Neural cell (in vitro differentiated cells): ENCODE measurements around the gene SLC25A26.

ENCODE experiments used
- CTCF ChIP-seq: fragments of 450-650 bp; IDR thresholded peaks from 2 replicates; pipeline ENCODE4 v1.5.1; 2014; ENCODE audit warnings: antibody characterized with exemption, mild to moderate bottlenecking, moderate library complexity; ENCODE audit not compliant: poor library complexity, severe bottlenecking
- EP300 ChIP-seq: fragments of 450-650 bp; conservative IDR thresholded peaks from 2 replicates; pipeline ENCODE4 v1.6.1; 2014; ENCODE audit warnings: antibody characterized with exemption, mild to moderate bottlenecking, moderate library complexity; ENCODE audit not compliant: poor library complexity, severe bottlenecking
- EZH2 ChIP-seq: fragments of 200-600, 300-800 bp; shearing (Covaris generic), sonication (generic); IDR thresholded peaks from 2 replicates; pipeline ENCODE4 v1.6.1; 2014; ENCODE audit warnings: antibody characterized with exemption, low read length, borderline replicate concordance, mild to moderate bottlenecking; ENCODE audit not compliant: insufficient read depth, poor library complexity, severe bottlenecking
- MXI1 ChIP-seq: fragments of 450-650 bp; conservative IDR thresholded peaks from 2 replicates; pipeline ENCODE4 v1.6.1; 2014; ENCODE audit warnings: antibody characterized with exemption, mild to moderate bottlenecking; ENCODE audit not compliant: poor library complexity, severe bottlenecking
- RAD21 ChIP-seq: fragments of 450-650 bp; conservative IDR thresholded peaks from 2 replicates; pipeline ENCODE4 v1.6.1; 2014; ENCODE audit warnings: antibody characterized with exemption, mild to moderate bottlenecking, moderate library complexity
- TAF1 ChIP-seq: IDR thresholded peaks from 2 replicates; pipeline ENCODE4 v1.6.1; 2012; ENCODE audit warnings: low read depth

- no peak for TF ChIP-seq CTCF
- no peak for TF ChIP-seq MXI1
- no peak for TF ChIP-seq RAD21
- TF ChIP-seq TAF1, result no peak
- TF ChIP-seq EZH2, result no peak
- no peak for TF ChIP-seq EP300
Observed at GRCh38 chr3:66390013-66390412, 169.2 kb downstream of the SLC25A26 start.
